GM19043 (cell line): ENCODE measurements around the gene SHROOM3.

Experiments used
- ATAC-seq: cut with Tn5 transposase; IDR thresholded peaks from one replicate; pipeline ENCODE4 v1.9.1; 2021; ENCODE audit warnings: low read depth; ENCODE audit not compliant: unreplicated experiment

Gene SHROOM3

DNA sequence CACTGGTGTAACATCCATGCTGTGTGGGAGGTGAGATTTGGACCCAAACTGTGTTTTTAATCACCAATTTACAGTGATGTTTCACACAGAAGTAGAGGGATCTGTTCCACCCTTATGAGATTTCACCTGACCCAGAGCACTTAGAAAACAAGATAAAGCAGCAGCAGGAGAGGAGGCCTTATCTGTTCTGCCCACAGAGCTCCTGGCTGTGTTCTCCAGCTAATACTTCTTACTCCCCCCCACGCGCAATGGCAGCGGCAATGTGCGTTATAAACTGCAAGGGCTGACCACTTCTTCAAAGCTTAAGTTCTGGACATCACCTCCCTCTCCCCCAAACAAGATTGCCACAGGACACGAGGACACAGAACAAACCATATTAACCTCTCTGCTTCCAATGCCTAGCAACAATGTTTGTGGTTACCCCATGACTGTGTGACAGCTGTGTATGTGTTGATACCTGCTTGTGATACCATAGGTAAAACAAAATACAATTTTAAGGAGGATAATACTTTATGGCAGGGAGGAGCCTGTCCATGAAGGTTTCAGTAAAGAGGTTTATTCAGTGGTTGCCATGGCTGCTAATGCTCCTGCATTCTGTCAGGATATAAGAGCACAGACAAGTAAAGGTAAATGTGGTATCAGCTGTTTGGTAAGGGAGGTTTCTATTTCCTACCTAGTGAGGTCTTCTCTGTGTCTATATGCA lies 252.9 kb downstream of the SHROOM3 start:
- no peak for ATAC-seq

DNA sequence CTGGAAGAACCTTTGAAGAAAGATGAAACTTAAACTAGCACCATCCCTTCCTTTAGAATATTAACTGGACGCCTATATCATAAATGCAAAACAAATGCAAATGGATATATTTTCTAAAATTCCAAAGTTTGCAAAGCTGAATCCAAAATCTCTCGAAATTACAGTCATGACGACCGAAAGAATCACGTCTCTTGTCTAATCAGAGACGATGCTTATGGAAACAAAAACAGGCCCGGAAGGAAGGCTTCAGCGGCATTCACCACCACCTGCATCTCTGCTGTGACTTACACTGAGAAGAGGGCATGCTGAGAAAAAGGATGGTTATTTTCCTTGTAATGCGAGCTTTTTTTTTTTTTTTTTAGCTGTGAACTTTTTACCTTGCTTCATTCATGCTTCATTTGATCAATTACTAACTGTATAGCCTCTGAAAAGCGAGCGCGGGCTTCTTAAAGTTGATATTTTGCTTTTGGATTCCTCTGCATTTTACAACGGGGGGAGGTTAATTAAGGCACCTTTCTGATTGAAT lies 253.7 kb downstream of the SHROOM3 start:
- ATAC-seq, result no peak

DNA sequence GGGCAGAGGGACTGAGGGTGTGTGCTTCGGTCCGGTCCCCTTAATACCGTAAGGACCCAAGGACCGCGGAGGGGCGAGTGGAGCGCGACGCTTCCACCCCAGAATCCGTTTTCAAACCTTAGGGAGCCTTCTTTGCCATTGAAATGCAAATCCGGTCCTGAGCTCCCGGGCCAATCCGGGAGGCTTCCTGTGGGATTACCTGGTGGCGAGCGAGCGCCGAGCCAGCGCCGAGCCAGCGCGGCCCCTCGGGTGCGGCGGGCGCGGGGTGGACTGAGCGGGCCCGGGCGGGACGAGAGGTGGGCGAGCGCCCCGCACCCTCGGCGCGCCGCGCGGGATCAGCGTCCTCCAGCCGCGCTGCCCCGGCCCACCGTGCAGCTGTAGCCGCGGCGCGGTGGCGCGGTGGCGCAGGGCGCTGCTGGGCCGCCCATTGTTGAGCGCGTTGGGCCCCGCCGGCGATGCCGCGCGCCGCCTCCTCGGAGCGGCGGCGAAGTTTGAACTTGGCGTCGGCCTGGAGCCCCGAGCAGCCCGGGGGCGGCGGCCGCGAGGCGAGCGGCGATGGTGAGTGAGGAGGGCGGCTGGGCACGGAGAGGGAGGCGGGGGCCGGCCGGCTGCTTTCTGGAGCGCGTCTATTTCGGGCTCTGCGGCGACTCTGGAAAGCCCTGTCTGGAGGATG lies 254.3 kb downstream of the SHROOM3 start:
- ATAC-seq, result no peak

DNA sequence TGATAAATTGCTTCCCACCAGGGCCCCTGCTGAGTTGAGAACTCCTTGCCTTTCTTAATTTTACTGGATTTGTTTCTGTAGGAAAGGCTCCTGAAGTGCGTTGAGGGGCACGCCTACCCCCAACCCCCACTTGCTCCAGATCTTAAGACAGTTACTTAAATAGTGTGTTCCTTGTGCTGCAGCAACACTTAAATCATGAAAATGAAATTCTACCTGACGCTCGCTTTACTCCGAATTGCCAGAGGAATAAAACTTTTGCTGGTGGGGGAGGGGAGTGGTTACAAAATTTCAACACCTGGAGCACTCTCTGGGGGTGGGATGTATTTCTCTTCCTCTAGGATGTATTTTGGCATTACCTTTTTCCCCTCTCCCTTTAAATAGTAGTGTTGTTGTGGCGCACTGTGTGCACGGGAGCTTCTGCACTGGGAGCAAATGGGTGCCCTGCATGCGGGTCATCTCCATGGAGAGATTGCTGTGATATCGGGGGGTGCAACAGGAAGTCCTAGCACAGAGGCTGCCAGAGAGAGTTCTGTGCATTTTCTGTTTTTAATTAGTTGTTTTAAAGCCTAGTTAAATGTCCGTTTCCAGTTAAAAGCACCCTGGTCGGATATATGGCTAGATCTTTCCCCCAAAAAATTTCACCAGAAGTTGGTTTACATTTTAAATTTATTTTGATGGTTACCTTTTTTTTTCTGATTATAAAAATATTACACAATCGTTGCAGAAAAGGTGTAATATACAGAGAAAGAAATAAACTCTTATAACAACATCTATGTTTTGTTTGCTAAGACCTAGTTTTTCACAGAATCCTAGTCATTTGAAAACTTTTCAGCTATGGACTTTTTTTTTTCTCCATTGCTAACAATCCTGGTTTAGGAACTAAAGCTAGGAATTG lies 255.2 kb downstream of the SHROOM3 start:
- no peak for ATAC-seq

- no peak for ATAC-seq
These were observed 255.9 kb downstream of the SHROOM3 start for GRCh38 chr4:76690906-76691275.

- no peak for ATAC-seq
These were observed 257.0 kb downstream of the SHROOM3 start for GRCh38 chr4:76691807-76692582.

DNA sequence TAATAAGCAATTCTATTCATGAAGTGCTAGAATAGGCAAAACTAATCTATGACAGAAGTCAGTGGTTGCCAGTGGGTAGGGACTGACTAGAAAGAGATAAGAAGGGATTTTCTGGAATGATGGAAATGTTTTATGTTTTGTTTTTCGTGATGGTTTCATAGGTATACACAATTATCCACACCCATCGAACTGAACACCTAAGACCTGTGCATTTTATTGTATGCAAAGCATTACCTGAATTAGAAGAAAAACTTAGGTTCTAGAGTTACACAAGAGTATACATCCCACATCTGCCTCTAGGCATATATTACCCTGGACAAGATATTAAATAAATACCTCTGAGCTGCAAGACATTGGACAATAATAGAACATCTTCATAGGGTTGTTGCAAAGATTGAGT lies 257.7 kb downstream of the SHROOM3 start:
- no peak for ATAC-seq

DNA sequence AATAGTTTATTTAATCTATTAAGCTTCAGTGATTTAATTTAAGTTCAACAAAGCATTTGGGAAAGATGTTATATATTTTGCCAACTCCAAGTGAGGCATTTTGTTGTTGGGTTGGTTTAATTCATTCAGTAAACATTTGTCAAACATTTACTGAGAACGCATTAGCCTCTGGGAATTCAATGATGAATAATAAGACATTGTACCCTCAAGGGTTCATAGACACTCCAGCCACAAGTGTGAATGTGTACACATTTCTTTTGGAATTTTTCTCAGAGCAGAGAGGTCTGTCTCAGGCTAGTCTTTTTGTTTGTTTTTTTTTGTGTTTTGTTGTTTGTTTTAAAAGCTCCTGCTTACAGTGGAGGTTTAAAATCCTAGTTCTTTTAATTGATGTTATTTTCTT lies 259.0 kb downstream of the SHROOM3 start:
- ATAC-seq, result no peak

DNA sequence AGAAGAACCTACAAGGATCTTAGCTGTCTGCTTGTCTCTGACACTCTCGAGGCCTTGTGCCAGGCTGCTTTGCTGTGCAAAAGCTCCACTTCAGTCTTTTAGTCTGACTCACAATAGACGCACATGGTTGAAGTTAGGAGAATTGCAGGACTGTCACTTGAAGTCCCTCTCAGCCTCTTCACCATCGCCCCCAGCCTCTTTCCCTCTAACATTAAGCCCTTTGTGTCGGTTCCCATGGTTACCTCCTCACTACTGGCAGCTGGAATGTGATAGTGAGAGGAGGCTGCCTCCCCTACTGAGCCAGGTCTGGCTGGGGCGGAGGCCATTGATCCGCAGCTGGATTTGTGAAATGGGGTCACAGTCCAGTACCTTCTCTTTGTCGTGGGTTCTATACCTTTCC lies 261.1 kb downstream of the SHROOM3 start:
- ATAC-seq, result no peak

DNA sequence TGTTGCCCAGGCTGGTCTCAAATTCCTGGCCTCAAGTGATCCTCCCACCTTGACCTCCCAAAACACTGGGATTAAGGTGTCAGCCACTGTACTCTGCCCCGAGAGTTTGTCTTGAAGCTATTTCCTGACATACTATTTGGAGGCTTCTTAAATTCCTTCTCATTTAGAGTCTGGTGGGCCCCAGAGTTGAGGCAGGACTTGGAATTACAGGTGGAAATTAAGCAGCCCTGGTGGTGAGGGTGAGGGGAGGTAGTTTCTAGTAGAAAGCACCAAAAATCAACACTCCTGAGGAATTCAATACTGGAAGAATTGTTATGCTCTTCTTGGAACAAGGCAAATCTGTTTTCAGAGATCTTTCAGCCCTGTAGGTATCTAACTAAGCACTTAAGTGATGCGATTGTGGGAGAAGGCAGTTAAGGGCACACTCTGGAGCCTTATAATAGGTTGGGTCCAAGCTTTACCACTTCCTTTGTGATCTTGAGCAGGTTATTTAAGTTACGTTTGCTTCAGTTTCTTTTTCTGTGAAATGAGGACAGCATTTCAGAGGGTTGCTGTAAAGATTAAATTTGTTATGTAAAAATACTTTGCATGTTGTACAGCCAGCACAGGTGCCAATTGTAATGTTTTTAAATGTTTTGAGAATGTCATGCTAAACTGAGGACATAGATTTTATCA lies 262.2 kb downstream of the SHROOM3 start:
- ATAC-seq, result peak; percentile 71

GRCh38 chr4:76698141-76698540 lies 263.1 kb downstream of the SHROOM3 start:
- ATAC-seq, result no peak

- ATAC-seq, result no peak
These were observed 264.8 kb downstream of the SHROOM3 start for GRCh38 chr4:76699751-76700310.

DNA sequence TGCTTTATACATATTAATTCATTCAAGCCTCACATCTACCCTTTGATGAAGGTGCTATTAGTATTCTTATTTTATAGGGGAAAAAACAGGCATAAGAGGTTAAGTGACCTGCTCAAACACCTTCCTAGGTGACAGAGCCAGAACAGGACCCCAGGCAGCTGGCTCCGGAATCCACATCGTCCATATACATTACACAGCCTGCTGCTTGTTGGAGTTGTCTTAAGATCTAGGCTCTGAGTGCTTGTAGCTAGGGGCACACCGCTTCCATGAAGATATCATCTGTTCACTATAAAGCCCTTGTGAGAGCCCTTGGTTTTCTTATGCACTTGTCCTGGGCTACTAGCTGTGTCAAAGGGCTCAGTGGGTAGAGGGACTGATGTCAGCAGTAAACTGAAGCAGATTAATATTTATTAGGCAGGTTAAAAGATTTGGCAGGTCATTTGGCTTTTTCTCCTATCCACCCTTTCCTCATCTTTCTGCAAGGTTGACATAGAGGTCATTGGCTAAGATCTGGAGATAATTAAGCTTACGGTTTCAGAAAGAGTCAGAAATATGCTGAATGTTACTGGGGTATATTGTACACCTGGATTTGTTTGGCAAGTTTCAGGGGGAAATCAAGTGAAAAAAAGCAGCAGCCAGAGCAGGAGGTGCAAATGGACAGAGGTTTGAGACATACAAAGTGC lies 267.6 kb downstream of the SHROOM3 start:
- ATAC-seq, result no peak

- ATAC-seq, result no peak
These were observed 268.1 kb downstream of the SHROOM3 start for GRCh38 chr4:76703123-76703490.

DNA sequence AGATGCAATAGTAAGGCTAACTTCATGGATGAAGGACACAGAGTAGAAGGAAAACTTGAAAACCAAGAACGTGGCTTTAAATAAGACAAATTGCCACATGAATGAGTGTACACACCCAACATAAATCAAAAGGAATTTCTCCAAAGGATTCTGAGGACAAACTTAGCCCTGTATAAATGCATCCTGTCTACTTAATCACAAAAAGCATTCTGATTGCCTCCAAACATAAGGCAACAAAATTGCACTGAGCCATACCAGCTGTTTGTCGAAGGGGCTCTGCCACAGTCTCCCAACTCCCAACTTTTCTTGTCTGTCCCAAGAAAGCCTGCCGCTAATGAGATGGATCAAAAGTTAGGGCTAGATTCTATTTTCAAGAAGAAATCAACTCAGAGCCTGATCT lies 268.6 kb downstream of the SHROOM3 start:
- ATAC-seq, result no peak

- no peak for ATAC-seq
These were observed 269.3 kb downstream of the SHROOM3 start for GRCh38 chr4:76704133-76704881.

GRCh38 chr4:76705472-76705871 lies 270.4 kb downstream of the SHROOM3 start:
- ATAC-seq, result no peak

DNA sequence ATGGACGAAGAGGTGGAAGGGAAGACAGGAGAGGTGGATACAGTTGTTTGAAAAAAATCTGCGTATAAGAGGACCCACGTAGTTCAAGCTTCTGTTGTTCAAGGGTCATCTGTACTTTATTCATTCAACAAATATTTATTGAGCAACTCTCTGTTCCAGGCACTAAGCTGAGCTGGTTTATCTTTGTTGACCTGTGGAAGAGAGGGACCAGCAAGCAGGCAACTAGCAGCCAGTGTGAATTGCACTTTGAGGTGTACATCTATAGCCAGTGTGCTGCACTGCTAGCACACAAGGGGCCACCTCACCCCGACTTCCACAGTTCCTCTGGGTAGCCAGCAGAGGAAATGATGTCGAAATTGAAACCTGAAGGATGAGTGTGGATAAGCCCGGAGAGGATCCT lies 271.6 kb downstream of the SHROOM3 start:
- no peak for ATAC-seq
